C4-2B (cell line): ENCODE data around the gene FPR3.

Source experiments
- CTCF ChIP-seq: fragments of 450-650 bp; conservative IDR thresholded peaks from 2 replicates; pipeline ENCODE4 v1.5.1; 2017; ENCODE audit warnings: mild to moderate bottlenecking
- ZFX ChIP-seq: fragments of 450-650 bp; IDR thresholded peaks from 2 replicates; pipeline ENCODE4 v1.6.1; 2017

GRCh38 chr19:51781999-51782398 is 13.0 kb upstream of the FPR3 start:
- TF ChIP-seq CTCF (no peak), ZFX (no peak)
